Activated CD8-positive, alpha-beta memory T cell treated with anti-CD3 and anti-CD28 coated beads, Interleukin-2, amount 10 ng/mL, durations not matched to agents 7 days and 5 days (primary cell): ENCODE measurements around the gene TMEM123. TPM values are rescaled to one million over a fixed set of nuclear protein-coding genes. Genes with fewer than 3 reads are reported as not detected.

Experiments
- ATAC-seq: fragments of 150-1000 bp; cut with Tn5 transposase; one replicate; pipeline ENCODE4 v1.10.0; 2021; ENCODE audit warnings: moderate library complexity
- CTCF ChIA-PET: fragments of 350-600 bp; sonication (Branson Sonifier 250); formaldehyde crosslinking; loops from one replicate; lab custom pipeline; 2021; ENCODE audit warnings: antibody characterized with exemption; lab: Charles Lee
- DNase-seq: peaks from one replicate; pipeline ENCODE4 v3.0.0-alpha.2; 2020
- H3K27ac Mint-ChIP-seq: one replicate; pipeline ENCODE4 v1.8.0; 2021; ENCODE audit warnings: mild to moderate bottlenecking, mixed read lengths
- H3K27me3 Mint-ChIP-seq: one replicate; pipeline ENCODE4 v1.8.0; 2021; ENCODE audit warnings: mixed read lengths
- H3K36me3 Mint-ChIP-seq: one replicate; pipeline ENCODE4 v1.8.0; 2021; ENCODE audit warnings: mild to moderate bottlenecking, mixed read lengths
- H3K4me1 Mint-ChIP-seq: one replicate; pipeline ENCODE4 v1.8.0; 2021; ENCODE audit warnings: mixed read lengths
- H3K4me3 Mint-ChIP-seq: one replicate; pipeline ENCODE4 v1.8.0; 2021; ENCODE audit warnings: mild to moderate bottlenecking, moderate library complexity, mixed read lengths
- H3K9me3 Mint-ChIP-seq: one replicate; pipeline ENCODE4 v1.8.0; 2022; ENCODE audit warnings: low read depth, mixed read lengths
- total RNA-seq, 2 experiments: library from RNA; stranded (reverse); gene quantifications; one replicate each; pipeline ENCODE4 v1.2.3, GENCODE V29; 2021

TMEM123 gene
- total RNA-seq, 2 experiments from 2014 or later = 194 to 242 TPM

DNA sequence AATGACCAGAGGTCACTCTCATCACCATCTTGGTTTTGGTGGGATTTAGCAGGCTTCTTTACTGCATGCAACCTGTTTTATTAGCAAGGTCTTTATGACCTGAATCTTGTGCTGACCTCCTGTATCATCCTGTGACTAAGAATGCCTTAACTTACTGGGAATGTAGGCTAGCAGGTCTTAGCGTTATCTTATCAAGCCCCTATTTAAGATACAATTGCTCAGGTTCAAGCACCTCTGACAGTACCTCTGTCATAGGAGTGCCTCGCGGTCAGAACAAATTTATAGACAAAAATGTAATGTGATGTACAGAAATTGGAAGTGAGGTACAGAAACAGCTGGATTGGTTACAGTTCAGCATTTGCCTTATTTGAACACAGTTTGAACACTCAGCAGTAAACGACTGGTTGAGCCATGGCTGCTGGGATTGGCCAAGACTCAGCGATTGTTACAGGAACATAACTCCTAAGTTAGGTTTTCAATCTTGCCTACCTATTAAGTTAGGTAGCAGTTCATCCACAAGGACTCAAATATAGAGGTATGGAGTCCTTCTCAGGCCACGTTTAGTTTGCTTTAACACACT, 16.1 kb upstream of the TMEM123 start:
- Mint-ChIP-seq H3K36me3 (no peaks in the 10 kb centered on the region), H3K27me3 (no peaks in the 10 kb centered on the region), H3K27ac (no peak overlapping the region), H3K9me3 (no peaks in the 10 kb centered on the region), H3K4me1 (peaks cover 56% of the 10 kb centered on the region), H3K4me3 (no peak overlapping the region)
- ATAC-seq = no peak
- DNase-seq = no peak
- CTCF ChIA-PET = no interaction called here

DNA sequence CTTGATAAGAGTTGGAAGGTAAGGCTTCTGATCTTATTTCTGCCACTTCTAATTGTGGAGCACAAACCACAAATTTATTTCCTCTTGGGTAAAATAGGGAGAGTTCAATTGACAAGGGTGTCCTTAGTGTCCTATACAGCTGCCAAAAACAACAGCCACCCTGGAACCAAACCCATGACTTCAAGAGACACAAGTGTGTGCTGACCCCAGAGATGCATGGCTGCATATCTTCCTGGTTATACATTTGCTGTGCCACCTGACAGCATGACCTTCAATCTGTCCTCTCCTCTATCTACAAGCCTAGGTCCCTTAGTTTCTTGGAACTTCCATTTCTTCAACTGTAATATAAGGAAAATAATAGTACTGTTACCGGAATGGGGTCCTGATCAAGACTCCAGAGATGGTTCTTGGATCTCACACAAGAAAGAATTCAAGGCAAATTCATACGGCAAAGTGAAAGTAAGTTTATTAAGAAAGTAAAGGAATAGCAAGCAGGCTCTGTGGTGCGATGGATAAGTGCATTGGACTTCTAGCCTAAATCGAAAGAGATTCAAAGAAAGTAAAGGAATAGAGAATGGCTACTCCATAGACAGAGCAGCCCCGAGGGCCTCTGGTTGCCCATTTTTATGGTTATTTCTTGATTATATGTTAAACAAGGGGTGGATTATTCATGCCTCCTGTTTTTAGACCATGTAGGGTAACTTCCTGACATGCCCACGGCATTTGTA, 15.5 kb upstream of the TMEM123 start:
- Mint-ChIP-seq H3K4me3 (no peak overlapping the region), H3K4me1 (peaks cover 56% of the 10 kb centered on the region), H3K36me3 (no peaks in the 10 kb centered on the region), H3K27ac (no peak overlapping the region), H3K27me3 (no peaks in the 10 kb centered on the region), H3K9me3 (no peaks in the 10 kb centered on the region)
- ATAC-seq = no peak
- no peak for DNase-seq
- CTCF ChIA-PET = interaction anchor here (1.1 to 1.6 kb wide), 3 partner anchors 8 to 78 kb away, joined by 3 to 5 read pairs (median 5); no protein-coding TSS in a partner anchor

DNA sequence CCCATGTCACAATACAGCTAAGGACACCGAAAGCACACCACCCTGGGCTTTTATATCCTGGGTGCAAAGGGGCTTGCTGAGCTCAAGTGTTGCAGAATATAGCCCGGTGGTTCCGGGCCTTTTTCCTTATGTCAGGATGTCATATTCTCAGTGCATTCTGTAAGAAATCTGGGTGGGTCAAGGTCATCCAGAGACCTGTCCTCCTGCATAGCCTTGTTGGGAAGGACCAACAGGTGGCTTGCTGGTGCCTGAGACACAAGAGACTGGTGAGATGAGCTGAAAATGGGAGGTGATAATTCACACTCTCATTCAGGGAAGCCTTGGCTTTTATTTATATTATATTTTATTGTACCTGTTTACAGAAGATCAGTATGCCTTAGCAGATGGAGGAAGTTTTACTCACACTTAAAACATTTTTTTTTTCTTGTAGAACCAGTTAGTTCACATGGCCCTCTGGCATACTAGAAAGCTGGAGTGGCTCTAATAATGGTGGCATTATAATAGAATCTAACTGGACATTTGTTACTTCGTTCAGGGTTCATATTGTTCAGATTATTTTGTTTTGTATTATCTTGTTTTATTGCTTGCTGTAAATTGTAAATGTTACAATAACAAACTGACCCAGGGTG, 14.6 kb upstream of the TMEM123 start:
- DNase-seq (no peak), ATAC-seq (no peak)
- CTCF ChIA-PET = interaction anchor here (1.0 to 1.6 kb wide), 4 partner anchors 9 to 77 kb away, joined by 3 to 5 read pairs (median 4); no protein-coding TSS in a partner anchor
- H3K9me3 Mint-ChIP-seq = no peaks in the 10 kb centered on the region
- no peaks in the 10 kb centered on the region for H3K27me3 Mint-ChIP-seq
- H3K36me3 Mint-ChIP-seq = no peaks in the 10 kb centered on the region
- no peak overlapping the region for H3K4me3 Mint-ChIP-seq
- H3K27ac Mint-ChIP-seq = no peak overlapping the region
- H3K4me1 Mint-ChIP-seq = peaks cover 56% of the 10 kb centered on the region

DNA sequence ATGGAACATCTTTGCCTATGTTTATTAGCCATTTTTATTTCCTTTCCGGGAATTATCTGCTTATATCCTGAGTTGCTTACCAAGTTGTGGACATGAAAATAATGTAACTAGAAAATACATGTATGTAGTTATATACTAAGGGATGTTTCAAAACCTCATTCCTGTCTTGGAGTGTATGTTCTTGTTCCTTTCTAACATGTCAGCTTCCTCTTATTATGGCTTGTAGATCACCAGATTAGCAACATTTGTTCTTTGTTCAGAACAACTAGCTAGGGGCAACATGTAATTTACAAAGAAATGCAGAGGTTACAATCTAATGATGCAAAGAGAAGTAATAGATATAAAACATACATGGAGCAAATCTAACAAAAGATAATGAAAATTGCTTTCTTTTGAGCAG, 13.1 kb upstream of the TMEM123 start:
- ATAC-seq = no peak
- H3K36me3 Mint-ChIP-seq = no peaks in the 10 kb centered on the region
- CTCF ChIA-PET = no interaction called here
- no peaks in the 10 kb centered on the region for H3K9me3 Mint-ChIP-seq
- H3K27ac Mint-ChIP-seq = no peak overlapping the region
- H3K27me3 Mint-ChIP-seq = no peaks in the 10 kb centered on the region
- DNase-seq = no peak
- H3K4me3 Mint-ChIP-seq = no peak overlapping the region
- H3K4me1 Mint-ChIP-seq = peaks cover 53% of the 10 kb centered on the region

DNA sequence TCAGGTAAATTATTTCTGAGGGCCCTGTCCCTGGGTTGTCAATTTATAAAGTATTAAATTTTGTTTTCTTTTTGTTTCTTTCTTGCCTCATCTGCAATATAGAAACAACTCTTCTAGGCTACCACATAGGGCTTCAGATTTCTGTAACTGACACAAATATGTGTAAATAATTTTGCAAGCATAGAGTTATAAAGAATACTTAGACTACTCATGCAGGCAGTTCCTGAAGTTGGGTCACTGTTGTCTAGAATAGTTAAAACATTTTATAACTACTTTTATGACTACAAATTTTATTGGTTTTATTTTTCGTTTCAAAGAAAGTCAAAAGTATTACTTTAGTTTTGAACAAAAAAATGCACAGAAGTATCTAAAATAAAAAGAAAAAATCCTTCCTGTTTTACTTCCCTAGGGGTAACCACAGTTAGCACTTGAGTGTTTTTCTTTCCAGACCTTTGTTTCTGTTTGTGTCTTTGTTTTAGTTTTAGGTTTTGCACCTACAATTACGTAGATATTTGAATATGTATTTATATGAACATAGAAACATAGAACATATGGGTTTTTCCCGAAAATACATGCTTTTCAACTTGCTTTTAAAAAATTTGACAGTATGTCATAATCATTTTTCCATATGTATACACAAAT, 12.4 kb upstream of the TMEM123 start:
- ATAC-seq (no peak), DNase-seq (no peak)
- Mint-ChIP-seq H3K27me3 (no peaks in the 10 kb centered on the region), H3K27ac (no peak overlapping the region), H3K4me3 (no peak overlapping the region), H3K9me3 (no peaks in the 10 kb centered on the region), H3K4me1 (peaks cover 45% of the 10 kb centered on the region), H3K36me3 (no peaks in the 10 kb centered on the region)
- CTCF ChIA-PET = no interaction called here

DNA sequence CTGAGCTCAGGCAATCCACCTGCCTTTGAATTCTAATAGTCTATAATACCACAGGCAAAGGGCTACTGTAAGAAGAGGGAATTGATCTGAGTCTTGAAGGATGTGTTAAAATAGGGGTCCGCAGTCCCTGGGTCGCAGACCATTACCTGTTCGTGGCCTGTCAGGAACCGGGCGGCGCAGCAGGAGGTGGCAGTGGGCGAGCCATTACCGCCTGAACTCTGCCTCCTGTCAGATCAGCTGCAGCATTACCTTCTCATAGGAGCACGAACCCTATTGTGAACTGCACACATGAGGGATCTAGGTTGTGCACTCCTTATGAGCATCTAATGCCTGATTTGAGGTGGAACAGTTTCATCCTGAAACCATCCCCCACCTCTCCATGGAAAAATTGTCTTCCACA, 11.5 kb upstream of the TMEM123 start:
- Mint-ChIP-seq H3K27me3 (no peaks in the 10 kb centered on the region), H3K4me1 (peaks cover 44% of the 10 kb centered on the region), H3K4me3 (no peak overlapping the region), H3K9me3 (no peaks in the 10 kb centered on the region), H3K27ac (no peak overlapping the region), H3K36me3 (no peaks in the 10 kb centered on the region)
- DNase-seq (no peak), ATAC-seq (no peak)
- CTCF ChIA-PET = no interaction called here

DNA sequence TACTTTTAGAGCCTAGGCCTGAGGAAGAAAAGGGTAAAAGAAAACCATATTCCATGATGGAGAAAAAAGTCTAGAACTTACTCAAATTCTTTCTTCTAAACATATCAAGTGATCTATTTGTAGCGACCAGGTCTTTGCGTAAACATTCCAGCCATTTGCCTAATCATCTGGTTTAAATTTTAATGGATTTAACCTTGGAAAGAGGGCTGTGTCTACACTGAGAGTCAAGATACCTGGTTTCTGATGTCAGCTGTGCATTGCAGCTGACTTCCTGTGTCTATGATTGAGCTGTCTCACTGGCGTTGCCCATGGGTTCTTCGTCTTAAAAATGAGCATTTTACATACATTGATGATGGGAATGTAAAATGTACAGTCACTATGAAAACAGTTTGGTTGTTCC, 10.0 kb upstream of the TMEM123 start:
- Mint-ChIP-seq H3K4me3 (no peak overlapping the region), H3K27ac (no peak overlapping the region), H3K9me3 (no peaks in the 10 kb centered on the region), H3K27me3 (no peaks in the 10 kb centered on the region), H3K36me3 (no peaks in the 10 kb centered on the region), H3K4me1 (peaks cover 47% of the 10 kb centered on the region)
- ATAC-seq (no peak), DNase-seq (no peak)
- CTCF ChIA-PET = interaction anchor here (1.2 kb wide), 1 partner anchor 169 kb away, joined by 3 read pairs; no protein-coding TSS in a partner anchor

DNA sequence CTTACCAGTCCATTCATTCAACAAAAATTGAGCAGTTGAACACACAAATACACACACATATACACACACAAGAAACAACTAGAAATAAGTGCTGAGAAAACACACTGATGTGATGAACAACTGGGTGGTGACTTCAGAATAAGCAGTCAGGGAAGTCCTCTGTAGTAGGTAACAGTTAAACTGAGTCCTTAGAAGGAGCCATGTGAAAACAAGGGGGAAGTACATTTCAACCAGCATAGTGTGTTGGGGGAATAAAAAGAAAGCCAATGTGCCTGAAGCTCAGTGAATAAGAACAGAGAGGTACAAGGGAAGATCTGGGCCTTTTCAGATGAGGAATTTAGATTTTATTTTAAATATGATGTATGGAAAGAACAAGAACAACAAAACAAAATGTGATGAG, 6.8 kb upstream of the TMEM123 start:
- no peak overlapping the region for H3K4me3 Mint-ChIP-seq
- no peak overlapping the region for H3K27ac Mint-ChIP-seq
- CTCF ChIA-PET = interaction anchor here (1.8 kb wide), 1 partner anchor 69 kb away, joined by 5 read pairs; no protein-coding TSS in a partner anchor
- no peaks in the 10 kb centered on the region for H3K36me3 Mint-ChIP-seq
- no peaks in the 10 kb centered on the region for H3K27me3 Mint-ChIP-seq
- no peaks in the 10 kb centered on the region for H3K9me3 Mint-ChIP-seq
- ATAC-seq = no peak
- DNase-seq = no peak
- peaks cover 38% of the 10 kb centered on the region for H3K4me1 Mint-ChIP-seq

DNA sequence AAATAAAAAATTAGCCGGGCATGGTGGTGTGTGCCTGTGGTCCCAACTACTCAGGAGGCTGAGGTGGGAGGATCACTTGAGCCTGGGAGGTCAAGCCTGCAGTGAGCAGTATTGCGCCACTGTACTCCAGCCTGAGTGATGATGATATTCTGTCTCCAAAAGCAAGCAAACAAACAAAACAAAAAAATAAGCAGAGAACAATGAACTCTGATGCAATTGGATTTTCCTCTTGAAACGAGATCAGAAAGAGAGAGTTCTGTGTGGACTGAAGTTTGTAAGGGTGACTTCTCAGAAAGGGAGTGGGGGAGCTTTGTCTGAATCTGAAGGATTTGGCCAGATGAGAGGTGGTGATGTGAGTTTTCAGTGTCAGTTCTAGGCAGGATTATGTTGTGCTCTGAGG, 6.0 kb upstream of the TMEM123 start:
- Mint-ChIP-seq H3K4me1 (peaks cover 40% of the 10 kb centered on the region), H3K27me3 (no peaks in the 10 kb centered on the region), H3K9me3 (no peaks in the 10 kb centered on the region), H3K4me3 (no peak overlapping the region), H3K27ac (no peak overlapping the region), H3K36me3 (no peaks in the 10 kb centered on the region)
- ATAC-seq (no peak), DNase-seq (no peak)
- CTCF ChIA-PET = interaction anchor here (1.0 kb wide), 1 partner anchor 116 kb away, joined by 3 read pairs; no protein-coding TSS in a partner anchor

DNA sequence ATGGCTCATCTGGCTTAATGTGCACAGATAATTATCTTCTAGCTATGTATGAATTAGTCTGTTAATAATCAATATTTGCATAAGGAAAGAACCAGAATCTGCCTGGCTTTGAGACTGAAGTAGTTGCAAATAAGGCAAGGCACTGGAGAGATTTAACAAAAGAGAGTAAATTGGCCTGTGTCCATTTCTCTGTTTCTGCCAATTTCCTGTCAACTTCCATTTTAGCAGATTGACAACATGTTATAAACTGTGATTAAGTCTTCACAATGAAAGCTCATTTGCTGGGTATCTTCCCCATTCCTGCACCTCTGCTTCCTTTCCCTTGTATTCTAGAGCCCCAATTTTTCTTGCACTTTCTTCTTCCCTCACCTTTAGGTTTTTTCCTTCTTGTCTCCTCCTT, 5.3 kb upstream of the TMEM123 start:
- peak overlapping the region; percentile 16 for H3K27ac Mint-ChIP-seq
- H3K4me3 Mint-ChIP-seq = no peak overlapping the region
- H3K36me3 Mint-ChIP-seq = no peaks in the 10 kb centered on the region
- peaks cover 47% of the 10 kb centered on the region for H3K4me1 Mint-ChIP-seq
- CTCF ChIA-PET = interaction anchor here (1.0 to 1.2 kb wide), 2 partner anchors 67 to 115 kb away, joined by 3 to 6 read pairs; no protein-coding TSS in a partner anchor
- DNase-seq = no peak
- H3K27me3 Mint-ChIP-seq = no peaks in the 10 kb centered on the region
- no peaks in the 10 kb centered on the region for H3K9me3 Mint-ChIP-seq
- no peak for ATAC-seq

DNA sequence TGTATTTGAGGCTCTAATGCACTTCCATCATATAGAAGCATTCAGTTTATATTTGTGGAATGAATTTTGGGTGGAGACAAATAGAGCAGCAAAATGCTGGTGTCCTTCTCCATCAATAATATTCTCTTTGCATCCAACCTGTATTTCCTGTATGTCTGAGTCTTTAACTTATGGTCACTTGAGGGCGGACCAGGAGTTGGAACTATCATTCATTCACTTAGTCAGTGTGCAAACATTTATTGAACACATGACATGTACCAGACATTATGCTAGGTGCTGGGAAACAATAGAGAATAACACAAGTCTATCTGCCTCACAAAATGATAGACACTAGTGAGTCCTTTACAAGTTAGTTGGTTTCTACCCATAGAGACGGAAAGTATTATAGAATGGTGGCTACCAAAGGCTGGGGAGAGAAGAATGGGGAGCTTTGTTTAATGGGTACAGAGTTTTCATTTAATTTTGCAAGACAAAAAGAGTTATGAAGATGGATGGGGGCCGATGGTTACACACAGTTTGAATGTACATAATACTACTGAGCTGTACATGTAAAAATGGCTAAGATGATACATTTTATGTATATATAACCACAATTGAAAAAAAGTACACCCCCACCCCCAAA, 4.6 kb upstream of the TMEM123 start:
- CTCF ChIA-PET = interaction anchor here (1.0 to 1.8 kb wide), 3 partner anchors 66 to 115 kb away, joined by 3 to 8 read pairs (median 6); no protein-coding TSS in a partner anchor
- no peak for DNase-seq
- Mint-ChIP-seq H3K4me3 (no peak overlapping the region), H3K27me3 (no peaks in the 10 kb centered on the region), H3K9me3 (no peaks in the 10 kb centered on the region), H3K4me1 (peaks cover 48% of the 10 kb centered on the region), H3K27ac (no peak overlapping the region), H3K36me3 (no peaks in the 10 kb centered on the region)
- no peak for ATAC-seq

DNA sequence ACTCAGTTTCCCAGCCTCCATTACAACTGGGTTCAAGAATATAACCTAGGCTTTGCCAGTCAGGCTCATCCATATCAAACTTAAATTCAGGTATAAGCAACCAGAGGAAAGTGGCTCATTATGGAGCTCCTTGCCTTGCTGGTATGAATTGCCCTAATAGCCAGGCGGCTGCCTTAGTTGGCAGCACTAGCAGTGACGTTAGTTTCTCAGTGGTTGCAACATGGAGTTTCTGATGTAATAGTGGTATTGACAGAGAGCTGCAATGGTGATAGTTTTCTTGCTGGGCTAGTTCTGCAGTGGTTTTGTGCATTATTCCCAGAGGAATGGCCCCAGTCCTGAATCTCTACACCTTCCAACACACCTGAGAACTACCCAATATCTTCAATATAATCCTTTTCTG, 3.8 kb upstream of the TMEM123 start:
- CTCF ChIA-PET = interaction anchor here (0.7 to 1.8 kb wide), 3 partner anchors 66 to 141 kb away, joined by 3 to 8 read pairs (median 4); no protein-coding TSS in a partner anchor
- no peak for ATAC-seq
- Mint-ChIP-seq H3K27me3 (no peaks in the 10 kb centered on the region), H3K4me1 (peaks cover 48% of the 10 kb centered on the region), H3K27ac (no peak overlapping the region), H3K9me3 (no peaks in the 10 kb centered on the region), H3K36me3 (peaks cover 2% of the 10 kb centered on the region), H3K4me3 (no peak overlapping the region)
- no peak for DNase-seq

DNA sequence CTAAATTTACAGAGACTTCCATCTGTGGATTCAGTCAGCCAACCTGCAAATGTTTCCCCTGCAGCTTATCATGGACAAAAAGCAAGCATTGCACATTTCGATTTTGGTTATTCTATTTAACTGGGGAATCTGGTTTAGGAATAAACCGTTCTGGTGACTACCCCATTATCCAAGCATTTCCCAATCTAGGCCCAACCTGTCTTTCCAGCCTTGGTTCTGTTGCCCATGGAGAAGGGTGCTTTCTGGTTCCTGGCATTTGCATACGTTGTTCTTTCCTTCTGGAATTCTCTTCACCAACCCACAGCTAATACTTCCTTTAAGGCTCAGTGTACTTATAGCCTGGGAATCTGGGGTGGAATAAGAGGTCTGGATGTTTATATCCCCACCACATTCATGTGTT, 1.4 kb upstream of the TMEM123 start:
- CTCF ChIA-PET = interaction anchor here (1.0 to 2.0 kb wide), 5 partner anchors 19 to 164 kb away, joined by 3 to 8 read pairs (median 4); no protein-coding TSS in a partner anchor

More for the DNA sequence above, 1.4 kb upstream of the TMEM123 start:
- ATAC-seq (no peak), DNase-seq (no peak)
- H3K4me3 Mint-ChIP-seq = no peak overlapping the region
- no peaks in the 10 kb centered on the region for H3K9me3 Mint-ChIP-seq
- peaks cover 16% of the 10 kb centered on the region for H3K36me3 Mint-ChIP-seq
- no peak overlapping the region for H3K27ac Mint-ChIP-seq
- peaks cover 60% of the 10 kb centered on the region for H3K4me1 Mint-ChIP-seq
- H3K27me3 Mint-ChIP-seq = no peaks in the 10 kb centered on the region
